Measurements from ENCODE around the gene NBEAL1. TPM values are rescaled to one million over a fixed set of nuclear protein-coding genes. Genes with fewer than 3 reads are reported as not detected.
"Not testable (repeated sequence)": the region's sequence is repeated elsewhere in the genome, so short reads cannot be mapped to it uniquely, and the experiment has no call there.

NBEAL1 gene
- total RNA-seq, 2 donors from 2014 or later, result 29.6 to 31.6 TPM

DNA sequence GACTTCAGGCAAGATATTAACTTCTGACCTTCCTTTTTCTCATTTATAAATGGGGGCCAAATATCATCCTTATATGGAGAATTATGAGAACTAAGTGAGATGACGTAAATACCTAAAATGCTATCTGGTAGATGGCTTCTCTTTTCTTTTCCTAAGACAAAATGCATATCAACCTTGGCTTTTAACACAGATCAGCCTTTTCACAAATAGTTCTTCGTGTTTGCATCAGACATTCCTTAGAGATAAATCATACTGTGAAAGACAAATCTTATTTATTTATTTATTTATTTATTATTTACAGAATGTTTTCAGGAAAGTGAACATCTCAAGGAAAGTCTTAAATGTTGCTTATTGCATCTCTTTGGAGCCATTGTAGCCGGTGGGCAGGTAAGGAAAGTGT, 62.8 kb downstream of the NBEAL1 start:
- Histone ChIP-seq H3K27me3 (no peaks in the 10 kb centered on the region), H3K4me1 (peaks cover 7% of the 10 kb centered on the region), H3K4me3 (no peak overlapping the region), H3K36me3 (replicated peaks in 1 of 2; ENCODE audit: insufficient read depth in 1 of 2, low read depth in 2 of 2) (no peaks in the 10 kb centered on the region), H3K27ac (no peak overlapping the region), H3K9me3 (no peaks in the 10 kb centered on the region)
- intact Hi-C loops (cut with DNase I), result no loop called here
- DNase-seq, result no peak
- 81 to 85% methylated on average over 3 of the region's 3 CpGs for WGBS, 2 donors
- TF ChIP-seq, protein P1, sequence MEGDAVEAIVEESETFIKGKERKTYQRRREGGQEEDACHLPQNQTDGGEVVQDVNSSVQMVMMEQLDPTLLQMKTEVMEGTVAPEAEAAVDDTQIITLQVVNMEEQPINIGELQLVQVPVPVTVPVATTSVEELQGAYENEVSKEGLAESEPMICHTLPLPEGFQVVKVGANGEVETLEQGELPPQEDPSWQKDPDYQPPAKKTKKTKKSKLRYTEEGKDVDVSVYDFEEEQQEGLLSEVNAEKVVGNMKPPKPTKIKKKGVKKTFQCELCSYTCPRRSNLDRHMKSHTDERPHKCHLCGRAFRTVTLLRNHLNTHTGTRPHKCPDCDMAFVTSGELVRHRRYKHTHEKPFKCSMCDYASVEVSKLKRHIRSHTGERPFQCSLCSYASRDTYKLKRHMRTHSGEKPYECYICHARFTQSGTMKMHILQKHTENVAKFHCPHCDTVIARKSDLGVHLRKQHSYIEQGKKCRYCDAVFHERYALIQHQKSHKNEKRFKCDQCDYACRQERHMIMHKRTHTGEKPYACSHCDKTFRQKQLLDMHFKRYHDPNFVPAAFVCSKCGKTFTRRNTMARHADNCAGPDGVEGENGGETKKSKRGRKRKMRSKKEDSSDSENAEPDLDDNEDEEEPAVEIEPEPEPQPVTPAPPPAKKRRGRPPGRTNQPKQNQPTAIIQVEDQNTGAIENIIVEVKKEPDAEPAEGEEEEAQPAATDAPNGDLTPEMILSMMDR (IDR thresholded peaks at IDR 0.05), result no peak
- no peak for TF ChIP-seq POLR2A (IDR thresholded peaks at IDR 0.05)
- ATAC-seq, result no peak

DNA sequence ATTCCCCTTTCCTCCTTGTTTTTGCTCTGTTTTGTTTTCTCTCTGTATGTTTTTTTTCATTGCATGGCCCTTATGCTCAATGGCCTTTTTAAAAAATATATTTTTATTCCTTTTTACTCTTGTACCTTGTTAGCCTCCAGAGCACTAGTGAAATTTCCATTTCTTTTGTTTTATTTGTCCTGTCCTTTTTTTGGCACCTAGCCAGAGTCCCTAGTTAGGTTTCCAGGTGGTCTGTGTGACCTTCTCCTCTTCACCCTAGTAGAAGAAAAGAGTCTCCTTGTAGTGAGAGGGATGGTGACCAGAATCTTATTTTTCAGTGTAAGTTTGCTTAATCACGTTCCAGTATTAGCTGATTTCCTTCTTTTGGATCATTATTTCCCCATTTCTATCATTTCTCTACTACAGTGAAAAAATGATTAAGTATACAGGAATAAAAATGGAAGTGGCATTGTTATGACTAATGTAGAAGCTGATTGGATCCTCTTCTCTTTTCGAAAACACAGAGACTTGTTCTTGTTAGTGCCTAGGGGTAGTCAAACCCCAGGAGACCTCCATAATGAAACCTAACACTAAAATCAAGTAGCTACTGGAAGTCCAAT, 65.9 kb downstream of the NBEAL1 start:
- intact Hi-C loops (cut with DNase I), result no loop called here
- TF ChIP-seq, protein P1 (IDR thresholded peaks at IDR 0.05), result no peak
- no peak for TF ChIP-seq POLR2A (IDR thresholded peaks at IDR 0.05)
- H3K27me3 ChIP-seq, result no peaks in the 10 kb centered on the region
- no peaks in the 10 kb centered on the region for H3K9me3 ChIP-seq
- H3K27ac ChIP-seq, result no peak overlapping the region
- ATAC-seq (no peak), DNase-seq (no peak)
- no peak overlapping the region for H3K4me3 ChIP-seq
- WGBS, 2 donors, result 88 to 95% methylated on average over 2 of the region's 2 CpGs
- no peaks in the 10 kb centered on the region for H3K36me3 ChIP-seq (replicated peaks in 1 of 2; ENCODE audit: insufficient read depth in 1 of 2, low read depth in 2 of 2)
- H3K4me1 ChIP-seq, result peaks cover 16% of the 10 kb centered on the region

DNA sequence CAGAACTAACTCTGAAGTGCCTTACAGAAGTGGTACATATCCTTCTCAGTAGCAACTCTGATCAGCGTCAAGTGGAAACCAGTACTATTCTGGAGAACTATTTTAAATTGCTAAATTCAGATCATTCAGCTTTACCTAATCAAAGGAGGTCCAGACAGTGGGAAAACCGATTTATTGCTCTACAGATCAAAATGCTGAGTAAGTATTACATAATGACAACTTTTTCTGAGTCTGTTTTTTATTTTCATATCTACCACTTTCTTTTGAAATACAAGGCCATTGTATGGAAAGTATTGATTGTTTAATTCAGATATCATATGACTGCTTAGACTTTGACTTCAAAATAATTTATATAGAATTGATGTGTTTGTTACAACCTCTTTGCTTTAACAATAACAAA, 68.7 kb downstream of the NBEAL1 start:
- no peaks in the 10 kb centered on the region for H3K27me3 ChIP-seq
- no peak for ATAC-seq
- 58 to 66% methylated on average over 2 of the region's 2 CpGs for WGBS, 2 donors

DNA sequence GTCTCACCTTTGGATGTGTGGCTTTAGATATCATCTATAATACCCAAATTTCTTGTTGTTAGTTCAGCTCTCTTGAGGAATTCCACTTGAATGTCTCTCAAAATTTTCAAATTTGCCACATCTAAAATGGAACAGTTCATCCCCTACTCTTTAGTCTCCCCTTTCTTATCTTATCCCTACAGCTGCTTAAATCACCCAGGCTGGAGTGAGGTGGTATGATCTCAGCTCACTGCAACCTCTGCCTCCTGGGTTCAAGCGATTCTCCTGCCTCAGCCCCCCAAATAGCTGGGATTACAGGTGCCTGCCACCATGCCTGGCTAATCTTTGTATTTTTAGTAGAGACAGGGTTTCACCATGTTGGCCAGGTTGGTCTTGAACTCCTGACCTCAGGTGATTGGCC, 71.7 kb downstream of the NBEAL1 start:
- H3K4me3 ChIP-seq; H3K36me3 ChIP-seq (replicated peaks in 1 of 2; ENCODE audit: insufficient read depth in 1 of 2, low read depth in 2 of 2); ATAC-seq; H3K9me3 ChIP-seq; intact Hi-C loops (cut with DNase I); DNase-seq; H3K27ac ChIP-seq; H3K27me3 ChIP-seq: not testable (repeated sequence)
- WGBS, 2 donors, result 88 to 100% methylated on average over 1 of the region's 1 CpG
- H3K4me1 ChIP-seq, result peaks cover 16% of the 10 kb centered on the region

More for the DNA sequence above, 68.7 kb downstream of the NBEAL1 start:
- Histone ChIP-seq H3K36me3 (replicated peaks in 1 of 2; ENCODE audit: insufficient read depth in 1 of 2, low read depth in 2 of 2) (no peaks in the 10 kb centered on the region), H3K4me1 (peaks cover 16% of the 10 kb centered on the region), H3K9me3 (no peaks in the 10 kb centered on the region), H3K4me3 (no peak overlapping the region), H3K27ac (no peak overlapping the region)
- intact Hi-C loops (cut with DNase I), result no loop called here
- no peak for DNase-seq
- TF ChIP-seq, protein P1 (IDR thresholded peaks at IDR 0.05), result no peak
- no peak for TF ChIP-seq POLR2A (IDR thresholded peaks at IDR 0.05)

DNA sequence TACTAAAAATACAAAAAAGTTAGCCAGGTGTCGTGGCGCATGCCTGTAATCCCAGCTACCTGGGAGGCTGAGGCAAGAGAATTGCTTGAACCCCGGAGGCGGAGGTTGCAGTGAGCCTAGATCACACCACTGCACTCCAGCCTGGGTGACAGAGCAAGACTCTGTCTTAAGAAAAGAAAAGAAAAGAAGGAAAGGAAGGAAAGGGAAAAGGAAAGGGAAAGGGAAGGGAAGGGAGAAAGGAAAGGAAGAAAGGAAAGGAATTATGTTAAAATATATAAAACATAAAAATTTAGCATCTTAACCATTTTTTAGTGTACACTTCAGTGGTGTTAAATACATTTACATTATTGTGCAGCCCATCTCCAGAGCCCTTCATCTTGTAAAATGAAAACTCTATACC, 76.0 kb downstream of the NBEAL1 start:
- ATAC-seq; H3K27me3 ChIP-seq; H3K27ac ChIP-seq; DNase-seq; H3K4me1 ChIP-seq; intact Hi-C loops (cut with DNase I); H3K9me3 ChIP-seq; H3K4me3 ChIP-seq; H3K36me3 ChIP-seq (replicated peaks in 1 of 2; ENCODE audit: insufficient read depth in 1 of 2, low read depth in 2 of 2): not testable (repeated sequence)
- 94 to 100% methylated on average over 4 of the region's 4 CpGs for WGBS, 2 donors

DNA sequence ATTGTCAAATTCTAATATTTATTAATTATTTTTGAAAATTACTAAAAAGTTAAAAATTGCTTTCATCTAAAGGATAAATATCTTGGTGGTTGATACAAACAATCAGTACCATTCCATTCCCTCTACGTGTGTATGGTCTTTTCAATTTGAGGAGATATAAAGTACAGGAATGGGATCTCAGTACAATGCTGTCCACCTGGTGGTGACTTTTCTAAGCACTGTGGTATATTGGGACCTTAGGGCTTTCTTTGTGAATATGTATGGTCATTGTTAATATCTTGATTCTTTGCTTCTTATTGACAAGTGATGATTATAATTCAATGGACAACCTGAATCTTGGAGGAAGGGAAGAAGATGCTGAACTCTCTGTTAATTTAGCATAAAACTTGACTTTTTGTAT, 83.1 kb downstream of the NBEAL1 start:
- ATAC-seq (no peak), DNase-seq (no peak)
- Histone ChIP-seq H3K4me3 (no peak overlapping the region), H3K36me3 (replicated peaks in 1 of 2; ENCODE audit: insufficient read depth in 1 of 2, low read depth in 2 of 2) (no peaks in the 10 kb centered on the region), H3K27ac (no peak overlapping the region), H3K9me3 (no peaks in the 10 kb centered on the region), H3K4me1 (no peaks in the 10 kb centered on the region), H3K27me3 (no peaks in the 10 kb centered on the region)
- WGBS, 2 donors, result 55 to 76% methylated on average over 1 of the region's 1 CpG
- intact Hi-C loops (cut with DNase I), result no loop called here
- TF ChIP-seq POLR2A (IDR thresholded peaks at IDR 0.05), result no peak
- TF ChIP-seq, protein P1 (IDR thresholded peaks at IDR 0.05), result peak in 4 of 7 experiments; percentile 4 to 24 (median 15)

DNA sequence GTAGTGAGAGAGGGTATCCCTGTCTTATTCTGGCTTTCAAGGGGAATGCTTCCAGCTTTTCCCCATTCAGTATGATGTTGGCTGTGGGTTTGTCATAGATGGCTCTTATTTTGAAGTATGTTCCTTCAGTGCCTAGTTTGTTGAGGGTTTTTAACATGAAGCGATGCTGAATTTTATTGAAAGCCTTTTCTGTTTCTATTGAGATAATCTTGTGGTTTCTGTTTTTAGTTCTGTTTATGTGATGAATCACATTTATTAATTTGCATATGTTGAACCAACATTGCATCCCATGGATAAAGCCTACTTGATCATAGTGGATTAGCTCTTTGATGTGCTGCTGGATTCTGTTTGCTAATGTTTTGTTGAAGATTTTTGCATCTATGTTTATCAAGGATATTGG, 87.7 kb downstream of the NBEAL1 start:
- H3K36me3 ChIP-seq (replicated peaks in 1 of 2; ENCODE audit: insufficient read depth in 1 of 2, low read depth in 2 of 2); DNase-seq; H3K27ac ChIP-seq; H3K27me3 ChIP-seq; ATAC-seq; H3K4me3 ChIP-seq; H3K4me1 ChIP-seq; intact Hi-C loops (cut with DNase I); H3K9me3 ChIP-seq: not testable (repeated sequence)
- WGBS, 2 donors, result 80 to 90% methylated on average over 1 of the region's 1 CpG
